ENCODE measurements around the gene DDRGK1.
"Not testable (repeated sequence)": the region's sequence is repeated elsewhere in the genome, so short reads cannot be mapped to it uniquely, and the experiment has no call there.

Gene DDRGK1

GRCh38 chr20:3215359-3215917, 11.0 kb upstream of the DDRGK1 start:
- not testable (repeated sequence) for DNase-seq (ENCODE audit: low read depth in 2 of 2)

- no peak for DNase-seq (ENCODE audit: low read depth in 2 of 2)
Observed at GRCh38 chr20:3213226-3213625, 8.7 kb upstream of the DDRGK1 start.

GRCh38 chr20:3210346-3210745, 5.9 kb upstream of the DDRGK1 start:
- DNase-seq (ENCODE audit: low read depth in 2 of 2): no peak

GRCh38 chr20:3209946-3210317, 5.5 kb upstream of the DDRGK1 start:
- DNase-seq (ENCODE audit: low read depth in 2 of 2): no peak

GRCh38 chr20:3209257-3209945, 4.9 kb upstream of the DDRGK1 start, which contains the start of gene ITPA:
Gene ITPA (plus strand): TSS chr20:3209498. CDS start chr20:3209552, 54 bp downstream.
- peak; percentile 37 to 47 for DNase-seq (ENCODE audit: low read depth in 2 of 2)

GRCh38 chr20:3208786-3209256, 4.3 kb upstream of the DDRGK1 start:
- no peak for DNase-seq (ENCODE audit: low read depth in 2 of 2)

GRCh38 chr20:3203315-3204123, 963 bp downstream of the DDRGK1 start:
- peak; percentile 30 to 36 for DNase-seq (ENCODE audit: low read depth in 2 of 2)

- no peak for DNase-seq (ENCODE audit: low read depth in 2 of 2)
Observed at GRCh38 chr20:3202965-3203314, 1.5 kb downstream of the DDRGK1 start.

GRCh38 chr20:3199976-3200755, 4.3 kb downstream of the DDRGK1 start:
- DNase-seq (ENCODE audit: low read depth in 2 of 2): no peak

- no peak for DNase-seq (ENCODE audit: low read depth in 2 of 2)
Observed at GRCh38 chr20:3199206-3199605, 5.3 kb downstream of the DDRGK1 start.

- no peak for DNase-seq (ENCODE audit: low read depth in 2 of 2)
Observed at GRCh38 chr20:3195590-3196237, 8.8 kb downstream of the DDRGK1 start.

GRCh38 chr20:3194617-3195280, 9.7 kb downstream of the DDRGK1 start:
- no peak for DNase-seq (ENCODE audit: low read depth in 2 of 2)

- DNase-seq (ENCODE audit: low read depth in 2 of 2): no peak
Observed at GRCh38 chr20:3193806-3194616, 10.5 kb downstream of the DDRGK1 start.

- DNase-seq (ENCODE audit: low read depth in 2 of 2): no peak
Observed at GRCh38 chr20:3192226-3193015, 12.1 kb downstream of the DDRGK1 start.

GRCh38 chr20:3190681-3191111, 13.8 kb downstream of the DDRGK1 start:
- no peak for DNase-seq (ENCODE audit: low read depth in 2 of 2)

GRCh38 chr20:3189561-3190131, 14.8 kb downstream of the DDRGK1 start:
- DNase-seq (ENCODE audit: low read depth in 2 of 2): no peak

- DNase-seq (ENCODE audit: low read depth in 2 of 2): no peak
Observed at GRCh38 chr20:3188823-3189413, 15.6 kb downstream of the DDRGK1 start.

GRCh38 chr20:3187861-3188260, 16.6 kb downstream of the DDRGK1 start:
- DNase-seq (ENCODE audit: low read depth in 2 of 2): not testable (repeated sequence)
